Neural cell (in vitro differentiated cells): ENCODE results near the gene WNK2. TPM values are rescaled to one million over a fixed set of nuclear protein-coding genes. Genes with fewer than 3 reads are reported as not detected.

ENCODE experiments used
- H2AFZ ChIP-seq: fragments of 200-600, 300-800 bp; sonication (generic), shearing (Covaris generic); 2 replicates; pipeline ENCODE4 v1.6.0; 2014; ENCODE audit warnings: low read depth, mild to moderate bottlenecking, antibody characterized with exemption, low read length, moderate library complexity
- H3F3A ChIP-seq: fragments of 200-600 bp; shearing (Covaris generic); 2 replicates; pipeline ENCODE4 v1.6.1; 2016; ENCODE audit warnings: mild to moderate bottlenecking, moderate library complexity, mixed read lengths, antibody characterized with exemption, low read length; ENCODE audit not compliant: insufficient read depth, poor library complexity, severe bottlenecking
- H3K27ac ChIP-seq: fragments of 200-600, 300-800 bp; sonication (generic), shearing (Covaris generic); 2 replicates; pipeline ENCODE4 v1.5.1; 2014; ENCODE audit warnings: mild to moderate bottlenecking, low read length, moderate library complexity
- H3K27me3 ChIP-seq: fragments of 300-800, 200-600 bp; sonication (generic), shearing (Covaris generic); 2 replicates; pipeline ENCODE4 v1.6.0; 2014; ENCODE audit warnings: mild to moderate bottlenecking, low read depth, low read length, moderate library complexity; ENCODE audit not compliant: insufficient read depth
- H3K36me3 ChIP-seq: fragments of 300-800, 200-600 bp; sonication (generic), shearing (Covaris generic); 2 replicates; pipeline ENCODE4 v1.5.1; 2014; ENCODE audit warnings: mild to moderate bottlenecking, antibody characterized with exemption, low read length, moderate library complexity; ENCODE audit not compliant: insufficient read depth
- H3K4me2 ChIP-seq: fragments of 300-800, 200-600 bp; sonication (generic), shearing (Covaris generic); 2 replicates; pipeline ENCODE4 v1.6.0; 2014; ENCODE audit warnings: mild to moderate bottlenecking, low read length
- H3K4me3 ChIP-seq: fragments of 300-800, 200-600 bp; sonication (generic), shearing (Covaris generic); 2 replicates; pipeline ENCODE4 v1.5.1; 2014; ENCODE audit warnings: mild to moderate bottlenecking, low read length, moderate library complexity
- H3K79me2 ChIP-seq: fragments of 200-600 bp; shearing (Covaris generic); replicated peaks from 2 replicates; pipeline ENCODE4 v1.6.0; 2014; ENCODE audit warnings: mild to moderate bottlenecking, low read length, moderate library complexity; ENCODE audit not compliant: insufficient read depth
- H3K9ac ChIP-seq: fragments of 300-800, 200-600 bp; sonication (generic), shearing (Covaris generic); 2 replicates; pipeline ENCODE4 v1.6.1; 2016; ENCODE audit warnings: mild to moderate bottlenecking, low read length, mixed read lengths
- H3K9me2 ChIP-seq: fragments of 200-600 bp; shearing (Covaris generic); 2 replicates; pipeline ENCODE4 v1.6.1; 2016; ENCODE audit warnings: mild to moderate bottlenecking, low read length, mixed read lengths; ENCODE audit not compliant: insufficient read depth
- H3K9me3 ChIP-seq: fragments of 200-600, 300-800 bp; sonication (generic), shearing (Covaris generic); 2 replicates; pipeline ENCODE4 v1.6.1; 2016; ENCODE audit warnings: mild to moderate bottlenecking, mixed run types, low read length, moderate library complexity, mixed read lengths
- H4K20me1 ChIP-seq: fragments of 200-600 bp; shearing (Covaris generic); 2 replicates; pipeline ENCODE4 v1.6.1; 2016; ENCODE audit warnings: mild to moderate bottlenecking, mixed run types; ENCODE audit not compliant: insufficient read depth
- CTCF ChIP-seq: fragments of 450-650 bp; IDR thresholded peaks from 2 replicates; pipeline ENCODE4 v1.5.1; 2014; ENCODE audit warnings: antibody characterized with exemption, mild to moderate bottlenecking, moderate library complexity; ENCODE audit not compliant: poor library complexity, severe bottlenecking
- EP300 ChIP-seq: fragments of 450-650 bp; conservative IDR thresholded peaks from 2 replicates; pipeline ENCODE4 v1.6.1; 2014; ENCODE audit warnings: antibody characterized with exemption, mild to moderate bottlenecking, moderate library complexity; ENCODE audit not compliant: poor library complexity, severe bottlenecking
- EZH2 ChIP-seq: fragments of 200-600, 300-800 bp; shearing (Covaris generic), sonication (generic); IDR thresholded peaks from 2 replicates; pipeline ENCODE4 v1.6.1; 2014; ENCODE audit warnings: antibody characterized with exemption, low read length, borderline replicate concordance, mild to moderate bottlenecking; ENCODE audit not compliant: insufficient read depth, poor library complexity, severe bottlenecking
- MXI1 ChIP-seq: fragments of 450-650 bp; conservative IDR thresholded peaks from 2 replicates; pipeline ENCODE4 v1.6.1; 2014; ENCODE audit warnings: antibody characterized with exemption, mild to moderate bottlenecking; ENCODE audit not compliant: poor library complexity, severe bottlenecking
- POLR2AphosphoS5 ChIP-seq: IDR thresholded peaks from 2 replicates; pipeline ENCODE4 v1.6.1; 2012
- RAD21 ChIP-seq: fragments of 450-650 bp; conservative IDR thresholded peaks from 2 replicates; pipeline ENCODE4 v1.6.1; 2014; ENCODE audit warnings: antibody characterized with exemption, mild to moderate bottlenecking, moderate library complexity
- REST ChIP-seq: IDR thresholded peaks from 2 replicates; pipeline ENCODE4 v1.6.1; 2012; ENCODE audit warnings: borderline replicate concordance
- SMC3 ChIP-seq: fragments of 450-650 bp; conservative IDR thresholded peaks from 2 replicates; pipeline ENCODE4 v1.6.1; 2014; ENCODE audit warnings: antibody characterized with exemption, mild to moderate bottlenecking, moderate library complexity; ENCODE audit not compliant: poor library complexity
- TAF1 ChIP-seq: IDR thresholded peaks from 2 replicates; pipeline ENCODE4 v1.6.1; 2012; ENCODE audit warnings: low read depth
- polyA plus RNA-seq: library from polyadenylated mRNA; depleted of rRNA; stranded (reverse); fragments of >200 nt; gene quantifications from 2 replicates; pipeline ENCODE4 v1.2.3, GENCODE V29; 2014

WNK2 gene
- polyA plus RNA-seq, 1 donor from 2014 or later, result 37.1 TPM

- H3K27me3 ChIP-seq, result no peaks in the 10 kb centered on the region
- H2AFZ ChIP-seq, result no peak overlapping the region
- TF ChIP-seq SMC3, result no peak
- no peak for TF ChIP-seq RAD21
- no peak for TF ChIP-seq POLR2AphosphoS5
- no peak for TF ChIP-seq TAF1
- TF ChIP-seq EZH2, result no peak
- no peak for TF ChIP-seq REST
- TF ChIP-seq CTCF, result no peak
- no peak for TF ChIP-seq MXI1
- no peak for TF ChIP-seq EP300
- no peaks in the 10 kb centered on the region for H3K9me3 ChIP-seq
- no peak overlapping the region for H3K4me2 ChIP-seq
- no peaks in the 10 kb centered on the region for H4K20me1 ChIP-seq
- H3K9me2 ChIP-seq, result no peaks in the 10 kb centered on the region
- peaks cover 31% of the 10 kb centered on the region for H3K36me3 ChIP-seq
- no peak overlapping the region for H3K27ac ChIP-seq
- H3K9ac ChIP-seq, result no peak overlapping the region
- no peaks in the 10 kb centered on the region for H3K79me2 ChIP-seq
- H3K4me3 ChIP-seq, result no peak overlapping the region
- H3F3A ChIP-seq, result no peaks in the 10 kb centered on the region
Measured at GRCh38 chr9:93267091-93267541, 83.2 kb downstream of the WNK2 start.

GRCh38 chr9:93267681-93268505, 84.0 kb downstream of the WNK2 start:
- no peaks in the 10 kb centered on the region for H3K27me3 ChIP-seq
- H3K27ac ChIP-seq, result no peak overlapping the region
- TF ChIP-seq POLR2AphosphoS5 (no peak), RAD21 (no peak), MXI1 (no peak), EZH2 (no peak), EP300 (no peak), TAF1 (no peak)
- no peak overlapping the region for H3K4me3 ChIP-seq
- H4K20me1 ChIP-seq, result no peaks in the 10 kb centered on the region
- H2AFZ ChIP-seq, result no peak overlapping the region
- no peaks in the 10 kb centered on the region for H3F3A ChIP-seq
- no peaks in the 10 kb centered on the region for H3K9me2 ChIP-seq
- no peak overlapping the region for H3K9ac ChIP-seq
- no peaks in the 10 kb centered on the region for H3K79me2 ChIP-seq
- H3K4me2 ChIP-seq, result no peak overlapping the region
- H3K36me3 ChIP-seq, result peaks cover 32% of the 10 kb centered on the region
- no peaks in the 10 kb centered on the region for H3K9me3 ChIP-seq
